OCI-LY7 (cell line): Measurements from ENCODE around the gene MRS2. TPM values are rescaled to one million over a fixed set of nuclear protein-coding genes. Genes with fewer than 3 reads are reported as not detected.
"Not testable (repeated sequence)": the region's sequence is repeated elsewhere in the genome, so short reads cannot be mapped to it uniquely, and the experiment has no call there.

Experiments used
- BruUV-seq: library from RNA; stranded (reverse); fragments of 400-500 nt; replicated peaks from 2 replicates; lab custom pipeline; 2021; lab: Mats Ljungman, UMichigan
- CTCF ChIA-PET: fragments of 300-600 bp; sonication (Branson Sonifier 250); formaldehyde crosslinking; loops from one replicate; lab custom pipeline; 2022; ENCODE audit warnings: antibody characterized with exemption; ENCODE audit not compliant: unreplicated experiment; lab: Charles Lee
- POLR2A ChIA-PET: fragments of 300-600 bp; sonication (Branson Sonifier 250); formaldehyde crosslinking; loops from one replicate; lab custom pipeline; 2022; ENCODE audit warnings: antibody characterized with exemption; lab: Charles Lee
- DNase-seq: peaks from one replicate; pipeline ENCODE4 v3.0.0-alpha.2; 2015; ENCODE audit warnings: low spot score
- H2AFZ ChIP-seq: fragments of 200-600 bp; sonication (generic), shearing (Covaris generic); 2 replicates; pipeline ENCODE4 v1.6.1; 2014; ENCODE audit warnings: mild to moderate bottlenecking, antibody characterized with exemption, low read length, moderate library complexity
- H3K27ac ChIP-seq: fragments of 200-600 bp; sonication (generic); 2 replicates; pipeline ENCODE4 v1.5.1; 2014; ENCODE audit warnings: mixed run types, low read depth, mild to moderate bottlenecking, moderate library complexity, low read length, inconsistent platforms; ENCODE audit not compliant: poor library complexity, severe bottlenecking
- H3K36me3 ChIP-seq: fragments of 200-600 bp; sonication (generic); 2 replicates; pipeline ENCODE4 v1.6.1; 2014; ENCODE audit warnings: mild to moderate bottlenecking, antibody characterized with exemption, low read length, moderate library complexity, mixed read lengths; ENCODE audit not compliant: insufficient read depth
- H3K4me1 ChIP-seq: fragments of 200-600 bp; sonication (generic); 2 replicates; pipeline ENCODE4 v1.5.1; 2014; ENCODE audit warnings: mild to moderate bottlenecking, low read length; ENCODE audit not compliant: insufficient read depth, poor library complexity, severe bottlenecking
- H3K4me2 ChIP-seq: fragments of 200-600 bp; sonication (generic); 2 replicates; pipeline ENCODE4 v1.6.1; 2014; ENCODE audit warnings: mild to moderate bottlenecking, low read length
- H3K4me3 ChIP-seq: fragments of 200-600 bp; sonication (generic); 2 replicates; pipeline ENCODE4 v1.5.1; 2014; ENCODE audit warnings: mild to moderate bottlenecking, low read depth, low read length; ENCODE audit not compliant: poor library complexity, severe bottlenecking
- H3K79me2 ChIP-seq: fragments of 200-600 bp; sonication (generic); 2 replicates; pipeline ENCODE4 v1.6.1; 2016; ENCODE audit warnings: low read depth, mild to moderate bottlenecking, low read length, moderate library complexity, mixed read lengths; ENCODE audit not compliant: insufficient read depth
- H3K9me2 ChIP-seq: fragments of 200-600 bp; sonication (generic); 2 replicates; pipeline ENCODE4 v1.6.1; 2016; ENCODE audit warnings: mild to moderate bottlenecking, low read length, mixed read lengths; ENCODE audit not compliant: insufficient read depth
- H3K9me3 ChIP-seq: fragments of 200-600 bp; sonication (generic); 2 replicates; pipeline ENCODE4 v1.6.1; 2014; ENCODE audit warnings: mild to moderate bottlenecking, mixed run types, low read length, mixed read lengths
- H4K20me1 ChIP-seq: fragments of 200-600 bp; sonication (generic); 2 replicates; pipeline ENCODE4 v1.6.1; 2014; ENCODE audit warnings: mild to moderate bottlenecking, antibody characterized with exemption, low read length, moderate library complexity, mixed read lengths; ENCODE audit not compliant: insufficient read depth
- EZH2phosphoT487 ChIP-seq: fragments of 200-600 bp; sonication (generic); IDR thresholded peaks from 2 replicates; pipeline ENCODE4 v1.6.1; 2018; ENCODE audit warnings: low read depth, borderline replicate concordance, mild to moderate bottlenecking, mixed run types, antibody characterized with exemption, low read length, moderate library complexity, mixed read lengths
- intact Hi-C: fragments of 100-400 bp; cut with micrococcal nuclease; formaldehyde crosslinking; loops from one replicate; pipeline ENCODE4 v1.10.0; 2022; ENCODE audit not compliant: unreplicated experiment
- total RNA-seq, 2 experiments: library from RNA; depleted of rRNA in 1 of 2; stranded (reverse); fragments of >200 nt in 1 of 2; shearing (Covaris generic) in 1 of 2; gene quantifications; 2 replicates each; pipeline ENCODE4 v1.2.3, GENCODE V29; 2014 to 2022
- TF ChIP-seq, protein P1 (sequence below): fragments of 200-600 bp; sonication (generic); conservative IDR thresholded peaks from 2 replicates; pipeline ENCODE4 v1.5.1; 2014; ENCODE audit warnings: mild to moderate bottlenecking, antibody characterized with exemption, low read length, moderate library complexity, mixed read lengths

MRS2 gene
- total RNA-seq, 2 experiments from 2014 or later = 0.97 TPM; not detected in 1

GRCh38 chr6:24410622-24411021 is 7.9 kb downstream of the MRS2 start:
- H3K9me3 ChIP-seq = no peaks in the 10 kb centered on the region
- no TSS peak for BruUV-seq
- intact Hi-C loops = no loop called here
- POLR2A ChIA-PET = no interaction called here
- CTCF ChIA-PET = no interaction called here
- H2AFZ ChIP-seq = no peak overlapping the region
- TF ChIP-seq, protein P1, sequence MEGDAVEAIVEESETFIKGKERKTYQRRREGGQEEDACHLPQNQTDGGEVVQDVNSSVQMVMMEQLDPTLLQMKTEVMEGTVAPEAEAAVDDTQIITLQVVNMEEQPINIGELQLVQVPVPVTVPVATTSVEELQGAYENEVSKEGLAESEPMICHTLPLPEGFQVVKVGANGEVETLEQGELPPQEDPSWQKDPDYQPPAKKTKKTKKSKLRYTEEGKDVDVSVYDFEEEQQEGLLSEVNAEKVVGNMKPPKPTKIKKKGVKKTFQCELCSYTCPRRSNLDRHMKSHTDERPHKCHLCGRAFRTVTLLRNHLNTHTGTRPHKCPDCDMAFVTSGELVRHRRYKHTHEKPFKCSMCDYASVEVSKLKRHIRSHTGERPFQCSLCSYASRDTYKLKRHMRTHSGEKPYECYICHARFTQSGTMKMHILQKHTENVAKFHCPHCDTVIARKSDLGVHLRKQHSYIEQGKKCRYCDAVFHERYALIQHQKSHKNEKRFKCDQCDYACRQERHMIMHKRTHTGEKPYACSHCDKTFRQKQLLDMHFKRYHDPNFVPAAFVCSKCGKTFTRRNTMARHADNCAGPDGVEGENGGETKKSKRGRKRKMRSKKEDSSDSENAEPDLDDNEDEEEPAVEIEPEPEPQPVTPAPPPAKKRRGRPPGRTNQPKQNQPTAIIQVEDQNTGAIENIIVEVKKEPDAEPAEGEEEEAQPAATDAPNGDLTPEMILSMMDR = no peak
- H3K4me1 ChIP-seq = no peaks in the 10 kb centered on the region
- H3K4me2 ChIP-seq = no peak overlapping the region
- DNase-seq = no peak
- no peak overlapping the region for H3K4me3 ChIP-seq
- H3K27ac ChIP-seq = no peak overlapping the region
- H3K9me2 ChIP-seq = no peaks in the 10 kb centered on the region
- no peaks in the 10 kb centered on the region for H3K79me2 ChIP-seq
- H3K36me3 ChIP-seq = no peaks in the 10 kb centered on the region
- no peaks in the 10 kb centered on the region for H4K20me1 ChIP-seq

- H3K9me2 ChIP-seq = no peaks in the 10 kb centered on the region
- intact Hi-C loops = no loop called here
- no peak for DNase-seq
These were observed 9.6 kb downstream of the MRS2 start for GRCh38 chr6:24412294-24412693.

DNA sequence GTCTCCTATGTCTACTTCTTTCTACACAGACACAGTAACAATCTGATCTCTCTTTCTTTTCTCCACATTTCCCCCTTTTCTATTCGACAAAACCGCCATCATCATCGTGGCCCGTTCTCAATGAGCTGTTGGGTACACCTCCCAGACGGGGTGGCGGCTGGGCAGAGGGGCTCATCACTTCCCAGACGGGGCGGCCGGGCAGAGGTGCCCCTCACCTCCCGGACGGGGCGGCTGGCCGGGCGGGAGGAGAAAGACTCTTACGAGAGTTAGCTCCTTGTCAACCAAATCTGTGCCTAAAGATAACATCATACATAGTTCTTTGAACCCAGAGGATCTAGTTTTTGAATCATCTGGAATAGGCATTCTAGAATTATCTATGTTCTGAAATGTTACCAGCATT is 11.8 kb downstream of the MRS2 start:
- H3K9me3 ChIP-seq, H3K9me2 ChIP-seq, H3K79me2 ChIP-seq, H3K27ac ChIP-seq, H4K20me1 ChIP-seq, H2AFZ ChIP-seq, H3K36me3 ChIP-seq, H3K4me2 ChIP-seq, DNase-seq, BruUV-seq, H3K4me3 ChIP-seq, intact Hi-C loops, CTCF ChIA-PET, H3K4me1 ChIP-seq: not testable (repeated sequence)
- POLR2A ChIA-PET = interaction anchor here (1.0 kb wide), 1 partner anchor 44 kb away, joined by 3 read pairs; no protein-coding TSS in a partner anchor

More at GRCh38 chr6:24412294-24412693, 9.6 kb downstream of the MRS2 start:
- H3K4me2 ChIP-seq = no peak overlapping the region
- H3K4me3 ChIP-seq = no peak overlapping the region
- no peaks in the 10 kb centered on the region for H3K4me1 ChIP-seq
- no peaks in the 10 kb centered on the region for H3K79me2 ChIP-seq
- CTCF ChIA-PET = no interaction called here
- H4K20me1 ChIP-seq = no peaks in the 10 kb centered on the region
- TF ChIP-seq EZH2phosphoT487 = no peak
- H3K36me3 ChIP-seq = no peaks in the 10 kb centered on the region
- POLR2A ChIA-PET = interaction anchor here (0.7 to 1.1 kb wide), 3 partner anchors 9 to 131 kb away, joined by 3 to 6 read pairs (median 5); no protein-coding TSS in a partner anchor
- no peaks in the 10 kb centered on the region for H3K9me3 ChIP-seq
- no peak overlapping the region for H2AFZ ChIP-seq
- no TSS peak for BruUV-seq
- H3K27ac ChIP-seq = no peak overlapping the region

GRCh38 chr6:24415753-24416152 is 13.0 kb downstream of the MRS2 start:
- no peaks in the 10 kb centered on the region for H3K9me3 ChIP-seq
- H3K4me2 ChIP-seq = no peak overlapping the region
- no peaks in the 10 kb centered on the region for H4K20me1 ChIP-seq
- intact Hi-C loops = no loop called here
- no peak overlapping the region for H2AFZ ChIP-seq
- BruUV-seq = no TSS peak
- CTCF ChIA-PET = interaction anchor here (0.6 kb wide), 1 partner anchor 44 kb away, joined by 4 read pairs; no protein-coding TSS in a partner anchor
- no peaks in the 10 kb centered on the region; the same call in 1 of the 2 replicates for H3K36me3 ChIP-seq
- TF ChIP-seq EZH2phosphoT487 = no peak
- TF ChIP-seq, protein P1 = no peak
- H3K27ac ChIP-seq = no peak overlapping the region
- H3K9me2 ChIP-seq = no peaks in the 10 kb centered on the region
- POLR2A ChIA-PET = interaction anchor here (0.6 to 1.1 kb wide), 3 partner anchors 23 to 43 kb away, joined by 3 to 4 read pairs (median 3); no protein-coding TSS in a partner anchor
- H3K4me1 ChIP-seq = no peaks in the 10 kb centered on the region
- no peak overlapping the region for H3K4me3 ChIP-seq
- H3K79me2 ChIP-seq = no peaks in the 10 kb centered on the region
- no peak for DNase-seq
